CD4-positive, alpha-beta T cell treated with Interleukin-1 beta for 1 hour (primary cell): Measurements from ENCODE around the gene SND1.
"Not testable (repeated sequence)": the region's sequence is repeated elsewhere in the genome, so short reads cannot be mapped to it uniquely, and the experiment has no call there.

Experiments
- DNase-seq, 2 donors: peaks; one replicate each; pipeline ENCODE4 v3.0.0-alpha.2; 2020 to 2022

Gene SND1

GRCh38 chr7:128107516-128107915, 455.5 kb downstream of the SND1 start:
- not testable (repeated sequence) for DNase-seq

GRCh38 chr7:128108129-128108528, 456.1 kb downstream of the SND1 start:
- no peak for DNase-seq

GRCh38 chr7:128108641-128109423, 456.8 kb downstream of the SND1 start:
- peak; percentile 17 to 38 for DNase-seq

GRCh38 chr7:128109424-128109969, 457.5 kb downstream of the SND1 start:
- DNase-seq = not testable (repeated sequence)

- no peak for DNase-seq
These were observed 458.8 kb downstream of the SND1 start for GRCh38 chr7:128110641-128111364.

- no peak for DNase-seq
These were observed 460.2 kb downstream of the SND1 start for GRCh38 chr7:128112018-128112780.

GRCh38 chr7:128112781-128113221, 460.8 kb downstream of the SND1 start:
- DNase-seq = no peak

GRCh38 chr7:128113839-128114238, 461.8 kb downstream of the SND1 start:
- DNase-seq = no peak

GRCh38 chr7:128114806-128115205, 462.8 kb downstream of the SND1 start:
- DNase-seq = no peak

- DNase-seq = no peak
These were observed 463.4 kb downstream of the SND1 start for GRCh38 chr7:128115336-128115820.

- DNase-seq = no peak
These were observed 464.1 kb downstream of the SND1 start for GRCh38 chr7:128115821-128116723.

GRCh38 chr7:128116740-128117139, 464.7 kb downstream of the SND1 start:
- no peak for DNase-seq

GRCh38 chr7:128117691-128118090, 465.7 kb downstream of the SND1 start:
- DNase-seq = no peak

GRCh38 chr7:128119036-128119435, 467.0 kb downstream of the SND1 start:
- no peak for DNase-seq

- DNase-seq = no peak
These were observed 468.1 kb downstream of the SND1 start for GRCh38 chr7:128120116-128120515.

- DNase-seq = no peak
These were observed 469.0 kb downstream of the SND1 start for GRCh38 chr7:128120976-128121490.

GRCh38 chr7:128121711-128122530, 469.9 kb downstream of the SND1 start:
- DNase-seq = peak in 1 of 2 donors; percentile 39

GRCh38 chr7:128122576-128123290, 470.7 kb downstream of the SND1 start:
- DNase-seq = no peak

- no peak for DNase-seq
These were observed 471.5 kb downstream of the SND1 start for GRCh38 chr7:128123291-128124037.
